HepG2 (cell line): ENCODE measurements around the gene PARP6. TPM values are rescaled to one million over a fixed set of nuclear protein-coding genes. Genes with fewer than 3 reads are reported as not detected.

ENCODE experiments used
- CSRNP2 ChIP-seq: sonication (generic); formaldehyde crosslinking; conservative IDR thresholded peaks from 2 replicates; pipeline ENCODE4 v1.8.0; 2022; ENCODE audit warnings: low read depth, missing genetic modification reagents
- EZH2 ChIP-seq: conservative IDR thresholded peaks from 2 replicates; pipeline ENCODE4 v1.6.1; 2012; ENCODE audit warnings: mild to moderate bottlenecking, low read depth, low read length, moderate library complexity
- GLI4 ChIP-seq: sonication (generic); formaldehyde crosslinking; IDR thresholded peaks from 2 replicates; pipeline ENCODE4 v1.5.1; 2020; ENCODE audit warnings: missing genetic modification reagents, mild to moderate bottlenecking, moderate library complexity, borderline replicate concordance
- HDAC1 ChIP-seq: sonication (generic); formaldehyde crosslinking; IDR thresholded peaks from 2 replicates; pipeline ENCODE4 v1.5.1; 2020; ENCODE audit warnings: mild to moderate bottlenecking, missing genetic modification reagents
- HIVEP1 ChIP-seq: sonication (generic); formaldehyde crosslinking; IDR thresholded peaks from 2 replicates; pipeline ENCODE4 v1.4.0; 2020; ENCODE audit warnings: mild to moderate bottlenecking, missing genetic modification reagents
- HMGXB4 ChIP-seq, 2 experiments: sonication (generic) in 1 of 2; formaldehyde crosslinking in 1 of 2; IDR thresholded peaks; 2 replicates each; pipeline versions ENCODE4 v1.4.0 to v1.6.1; 2018 to 2020; ENCODE audit warnings: missing genetic modification reagents in 2 of 2, borderline replicate concordance in 1 of 2, low read depth in 1 of 2, mild to moderate bottlenecking in 1 of 2, missing biosample characterization in 1 of 2
- IKZF4 ChIP-seq: sonication (generic); formaldehyde crosslinking; IDR thresholded peaks from 2 replicates; pipeline ENCODE4 v1.5.1; 2020; ENCODE audit warnings: borderline replicate concordance, mild to moderate bottlenecking, low read depth, missing genetic modification reagents; ENCODE audit errors: not compliant biosample characterization
- IRF2 ChIP-seq: IDR thresholded peaks from 2 replicates; pipeline ENCODE4 v1.6.1; 2018; ENCODE audit warnings: missing genetic modification reagents, missing compliant biosample characterization
- JUN ChIP-seq: sonication (generic); formaldehyde crosslinking; IDR thresholded peaks from 2 replicates; pipeline ENCODE4 v1.4.0; 2020; ENCODE audit warnings: mild to moderate bottlenecking, missing genetic modification reagents
- KLF13 ChIP-seq: sonication (generic); formaldehyde crosslinking; IDR thresholded peaks from 2 replicates; pipeline ENCODE4 v1.4.0; 2020; ENCODE audit warnings: mild to moderate bottlenecking, missing genetic modification reagents
- KLF9 ChIP-seq: IDR thresholded peaks from 2 replicates; pipeline ENCODE4 v1.6.1; 2016; ENCODE audit warnings: low read depth
- KMT2B ChIP-seq: IDR thresholded peaks from 2 replicates; pipeline ENCODE4 v1.6.1; 2016; ENCODE audit warnings: missing genetic modification reagents, missing compliant biosample characterization
- MLX ChIP-seq: IDR thresholded peaks from 2 replicates; pipeline ENCODE4 v1.6.1; 2016
- MTA1 ChIP-seq: sonication (generic); formaldehyde crosslinking; IDR thresholded peaks from 2 replicates; pipeline ENCODE4 v1.4.0; 2020; ENCODE audit warnings: missing genetic modification reagents, mild to moderate bottlenecking, borderline replicate concordance
- RNF219 ChIP-seq: sonication (generic); formaldehyde crosslinking; IDR thresholded peaks from 2 replicates; pipeline ENCODE4 v1.5.0; 2020; ENCODE audit warnings: mild to moderate bottlenecking, missing genetic modification reagents
- ZIK1 ChIP-seq: sonication (generic); formaldehyde crosslinking; IDR thresholded peaks from 2 replicates; pipeline ENCODE4 v1.5.0; 2020; ENCODE audit warnings: mild to moderate bottlenecking, low read depth, missing genetic modification reagents, borderline replicate concordance
- ZMAT3 ChIP-seq: sonication (generic); formaldehyde crosslinking; conservative IDR thresholded peaks from 2 replicates; pipeline ENCODE4 v1.7.0; 2021; ENCODE audit warnings: missing genetic modification reagents
- ZNF205 ChIP-seq: IDR thresholded peaks from 2 replicates; pipeline ENCODE4 v1.6.1; 2018; ENCODE audit warnings: missing biosample characterization, missing genetic modification reagents
- ZNF256 ChIP-seq: sonication (generic); formaldehyde crosslinking; conservative IDR thresholded peaks from 2 replicates; pipeline ENCODE4 v1.4.0; 2020; ENCODE audit warnings: missing genetic modification reagents
- ZNF343 ChIP-seq: sonication (generic); formaldehyde crosslinking; IDR thresholded peaks from 2 replicates; pipeline ENCODE4 v1.4.0; 2020; ENCODE audit warnings: mild to moderate bottlenecking, missing genetic modification reagents
- ZNF691 ChIP-seq: sonication (generic); formaldehyde crosslinking; IDR thresholded peaks from 2 replicates; pipeline ENCODE4 v1.4.0; 2020; ENCODE audit warnings: missing genetic modification reagents, low read depth, mild to moderate bottlenecking, borderline replicate concordance
- polyA plus RNA-seq, 8 experiments: library from polyadenylated mRNA; depleted of rRNA in 3 of 8; stranded (reverse) in 7 of 8; unstranded in 1 of 8; fragments of >200 nt; fragmentation: Illumina TruSeq in 4 of 8; extraction: Trizol in 4 of 8; gene quantifications; 2 replicates each; pipeline versions ENCODE4 v1.2.1 to v1.2.3, GENCODE V29; 2011 to 2016; ENCODE audit warnings: low read depth in 4 of 8, missing spikeins in 1 of 8, mixed read lengths in 1 of 8; ENCODE audit not compliant: insufficient read depth in 1 of 8
- total RNA-seq, 5 experiments: library from RNA; depleted of rRNA; stranded (reverse); fragments of >200 nt; fragmentation: Illumina TruSeq; extraction: Trizol; gene quantifications; 2 replicates each; pipeline ENCODE4 v1.2.3, GENCODE V29; 2016; ENCODE audit warnings: low read depth in 1 of 5

Gene PARP6
- total and polyA plus RNA-seq, 2 of the 13 experiments (the other 11 are each of a cell fraction or from before 2014, with no cell fraction given), result 0.22 to 0.87 TPM

GRCh38 chr15:72230197-72231065 is 41.9 kb downstream of the PARP6 start (continued):
- peak; percentile 37 for TF ChIP-seq IRF2 (CRISPR knock-in tag)
- TF ChIP-seq GLI4 (CRISPR knock-in tag), result no peak
- peak in 1 of 2 experiments; percentile 2; a peak in 2 of 4 replicates for TF ChIP-seq HMGXB4 (CRISPR knock-in tag; IDR thresholded peaks at IDR 0.05; ENCODE audit: borderline replicate concordance in 1 of 2, low read depth in 1 of 2)
- no peak for TF ChIP-seq CSRNP2 (CRISPR knock-in tag)
- no peak for TF ChIP-seq EZH2
- no peak; the same call in 1 of the 2 replicates for TF ChIP-seq ZNF691
- peak; percentile 33; the same call in 1 of the 2 replicates for TF ChIP-seq HDAC1 (CRISPR knock-in tag)
- TF ChIP-seq ZMAT3, result peak; percentile 26; the same call in 1 of the 2 replicates
- TF ChIP-seq KMT2B (CRISPR knock-in tag), result no peak
- no peak for TF ChIP-seq ZNF256 (CRISPR knock-in tag)
- no peak for TF ChIP-seq RNF219 (CRISPR knock-in tag)
- TF ChIP-seq KLF9, result no peak
- TF ChIP-seq JUN (CRISPR knock-in tag), result no peak
- no peak for TF ChIP-seq MLX (CRISPR knock-in tag)
- 0 out of 2 replicates have a peak, but pooled peaks have one; percentile 5 for TF ChIP-seq ZNF343 (CRISPR knock-in tag)
- no peak for TF ChIP-seq HIVEP1 (CRISPR knock-in tag)
- TF ChIP-seq MTA1, result no peak
- TF ChIP-seq ZNF205 (CRISPR knock-in tag), result no peak; the same call in 1 of the 2 replicates
- no peak for TF ChIP-seq IKZF4 (CRISPR knock-in tag)
- TF ChIP-seq KLF13 (CRISPR knock-in tag), result no peak
- peak; percentile 27 for TF ChIP-seq ZIK1 (CRISPR knock-in tag)
